AG04450 (cell line): Measurements from ENCODE around the gene RBBP4. TPM values are rescaled to one million over a fixed set of nuclear protein-coding genes. Genes with fewer than 3 reads are reported as not detected.
A peak's percentile ranks its signal among the peaks of the same experiment; 100 is the strongest.

Experiments
- CTCF ChIA-PET: fragments of 300-600, 350-600 bp; formaldehyde crosslinking; extraction: SDS; loops from one replicate; lab custom pipeline; 2022; ENCODE audit warnings: antibody characterized with exemption, inconsistent platforms; lab: Charles Lee
- POLR2A ChIA-PET: fragments of 350-600 bp; formaldehyde crosslinking; extraction: SDS; loops from one replicate; lab custom pipeline; 2021; ENCODE audit warnings: antibody characterized with exemption, inconsistent platforms; lab: Yijun Ruan, JAX
- DNase-seq: peaks from one replicate; pipeline ENCODE4 v3.0.0-alpha.2; 2011; ENCODE audit warnings: low read depth, low spot score
- H3K27ac ChIP-seq: one replicate; pipeline ENCODE4 v1.5.1; 2012; ENCODE audit warnings: low read depth, low read length, control low read depth
- H3K27me3 ChIP-seq: one replicate; pipeline ENCODE4 v1.6.0; 2012; ENCODE audit warnings: low read length; ENCODE audit not compliant: control insufficient read depth, insufficient read depth
- H3K4me3 ChIP-seq: 2 replicates; pipeline ENCODE4 v1.5.1; 2011; ENCODE audit warnings: mild to moderate bottlenecking, low read depth, low read length, control low read depth
- H3K9me3 ChIP-seq: 2 replicates; pipeline ENCODE4 v1.5.1; 2012; ENCODE audit warnings: low read length; ENCODE audit not compliant: control insufficient read depth, insufficient read depth
- polyA plus RNA-seq: library from polyadenylated mRNA; depleted of rRNA; stranded (reverse); fragments of >200 nt; gene quantifications from 2 replicates; pipeline ENCODE4 v1.2.3, GENCODE V29; 2011
- TF ChIP-seq, protein P1 (sequence below): IDR thresholded peaks from 2 replicates; pipeline ENCODE4 v1.5.1; 2011; ENCODE audit warnings: low read depth, low read length, control low read depth, inconsistent platforms

RBBP4 gene
- polyA plus RNA-seq, 1 experiment: 154 TPM

DNA sequence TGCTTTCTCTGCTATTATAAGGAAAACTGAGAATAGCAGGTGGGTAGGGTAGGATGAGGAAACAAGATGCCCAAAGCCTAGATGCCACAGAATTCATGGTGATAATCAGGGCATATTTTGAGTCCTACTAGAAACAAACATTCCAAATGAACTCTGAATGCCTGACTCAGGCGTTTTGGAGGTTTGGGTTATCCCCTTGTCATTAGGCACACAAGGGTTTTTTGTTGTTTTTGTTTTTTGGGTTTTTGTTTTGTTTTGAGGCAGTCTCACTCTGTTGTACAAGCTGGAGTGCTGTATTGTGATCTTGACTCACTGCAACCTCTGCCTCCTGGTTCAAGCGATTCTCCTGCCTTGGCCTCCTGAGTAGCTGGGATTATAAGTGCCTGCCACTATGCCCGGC is 32.4 kb downstream of the RBBP4 start:
- no peak for DNase-seq
- H3K9me3 ChIP-seq: no peaks in the 10 kb centered on the region
- TF ChIP-seq, protein P1, sequence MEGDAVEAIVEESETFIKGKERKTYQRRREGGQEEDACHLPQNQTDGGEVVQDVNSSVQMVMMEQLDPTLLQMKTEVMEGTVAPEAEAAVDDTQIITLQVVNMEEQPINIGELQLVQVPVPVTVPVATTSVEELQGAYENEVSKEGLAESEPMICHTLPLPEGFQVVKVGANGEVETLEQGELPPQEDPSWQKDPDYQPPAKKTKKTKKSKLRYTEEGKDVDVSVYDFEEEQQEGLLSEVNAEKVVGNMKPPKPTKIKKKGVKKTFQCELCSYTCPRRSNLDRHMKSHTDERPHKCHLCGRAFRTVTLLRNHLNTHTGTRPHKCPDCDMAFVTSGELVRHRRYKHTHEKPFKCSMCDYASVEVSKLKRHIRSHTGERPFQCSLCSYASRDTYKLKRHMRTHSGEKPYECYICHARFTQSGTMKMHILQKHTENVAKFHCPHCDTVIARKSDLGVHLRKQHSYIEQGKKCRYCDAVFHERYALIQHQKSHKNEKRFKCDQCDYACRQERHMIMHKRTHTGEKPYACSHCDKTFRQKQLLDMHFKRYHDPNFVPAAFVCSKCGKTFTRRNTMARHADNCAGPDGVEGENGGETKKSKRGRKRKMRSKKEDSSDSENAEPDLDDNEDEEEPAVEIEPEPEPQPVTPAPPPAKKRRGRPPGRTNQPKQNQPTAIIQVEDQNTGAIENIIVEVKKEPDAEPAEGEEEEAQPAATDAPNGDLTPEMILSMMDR: no peak
- no peak overlapping the region for H3K27ac ChIP-seq
- no peak overlapping the region for H3K4me3 ChIP-seq
- H3K27me3 ChIP-seq: no peaks in the 10 kb centered on the region
- POLR2A ChIA-PET: interaction anchor here (1.9 kb wide), 1 partner anchor 18 kb away, joined by 5 read pairs; no protein-coding TSS in a partner anchor
- CTCF ChIA-PET: interaction anchor here (2.4 kb wide), 1 partner anchor 90 kb away, joined by 7 read pairs; no protein-coding TSS in a partner anchor

DNA sequence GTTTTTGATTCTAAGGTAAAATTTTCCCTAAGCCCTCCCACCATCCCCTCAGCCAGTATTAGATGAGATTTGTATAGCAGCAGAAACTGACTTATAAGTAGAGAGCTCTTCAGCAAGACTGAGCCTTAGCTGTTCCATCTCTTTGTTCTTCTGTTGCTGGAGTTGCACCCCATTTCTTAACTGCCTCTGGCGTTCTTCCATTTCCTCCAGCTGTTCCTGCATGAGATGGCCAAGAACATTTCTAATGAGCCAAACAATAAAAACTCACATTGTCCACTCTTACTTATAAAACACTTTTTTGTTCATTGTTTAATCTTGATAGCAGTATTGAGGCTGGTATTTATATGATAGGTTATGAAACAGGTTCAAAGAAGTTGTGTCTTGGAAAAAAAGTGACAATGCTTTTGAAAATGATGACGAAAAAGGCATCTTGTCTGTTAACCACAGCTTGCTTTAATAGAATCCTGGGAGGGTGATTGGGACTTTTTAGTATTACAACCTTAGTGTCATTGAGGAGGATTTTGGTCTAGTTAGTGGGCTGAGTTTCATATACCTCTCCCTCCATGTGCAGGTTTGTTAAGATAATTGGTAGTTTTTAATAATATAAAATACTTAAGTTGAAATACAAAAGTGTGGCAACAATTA is 33.3 kb downstream of the RBBP4 start:
- CTCF ChIA-PET: interaction anchor here (2.4 kb wide), 1 partner anchor 89 kb away, joined by 7 read pairs; no protein-coding TSS in a partner anchor
- Histone ChIP-seq H3K27me3 (no peaks in the 10 kb centered on the region), H3K4me3 (no peak overlapping the region), H3K9me3 (no peaks in the 10 kb centered on the region), H3K27ac (peak overlapping the region; percentile 70)
- DNase-seq: peak; percentile 55
- TF ChIP-seq, protein P1: no peak
- POLR2A ChIA-PET: interaction anchor here (1.0 to 1.9 kb wide), 3 partner anchors 17 to 33 kb away, joined by 3 to 5 read pairs (median 5); partner anchors contain the start of genes RBBP4 and SYNC

DNA sequence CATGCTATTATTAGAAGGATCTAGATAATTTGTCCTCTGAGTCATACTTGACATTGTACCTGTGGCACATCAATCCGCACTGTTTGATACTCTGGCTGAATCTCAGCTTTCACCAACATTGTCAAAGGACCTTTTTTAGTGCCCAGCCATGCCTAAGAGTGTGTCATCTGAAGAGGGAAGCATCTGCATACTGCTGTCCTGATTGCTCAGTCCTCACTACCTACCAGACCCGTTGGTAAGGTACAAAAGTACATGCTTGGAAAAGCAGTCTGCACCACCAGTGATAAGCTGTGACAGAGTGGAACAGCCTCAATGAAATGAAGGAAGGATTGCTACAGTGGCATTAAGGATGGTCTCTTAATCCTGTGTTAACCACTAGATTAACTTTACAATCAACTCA is 34.5 kb downstream of the RBBP4 start:
- Histone ChIP-seq H3K27me3 (no peaks in the 10 kb centered on the region), H3K4me3 (no peak overlapping the region), H3K9me3 (no peaks in the 10 kb centered on the region), H3K27ac (no peak overlapping the region)
- ChIA-PET POLR2A (interaction anchor here (1.9 kb wide), 1 partner anchor 16 kb away, joined by 5 read pairs; no protein-coding TSS in a partner anchor), CTCF (interaction anchor here (0.5 to 2.4 kb wide), 2 partner anchors 14 to 87 kb away, joined by 3 to 7 read pairs; no protein-coding TSS in a partner anchor)
- TF ChIP-seq, protein P1: no peak
- DNase-seq: no peak

DNA sequence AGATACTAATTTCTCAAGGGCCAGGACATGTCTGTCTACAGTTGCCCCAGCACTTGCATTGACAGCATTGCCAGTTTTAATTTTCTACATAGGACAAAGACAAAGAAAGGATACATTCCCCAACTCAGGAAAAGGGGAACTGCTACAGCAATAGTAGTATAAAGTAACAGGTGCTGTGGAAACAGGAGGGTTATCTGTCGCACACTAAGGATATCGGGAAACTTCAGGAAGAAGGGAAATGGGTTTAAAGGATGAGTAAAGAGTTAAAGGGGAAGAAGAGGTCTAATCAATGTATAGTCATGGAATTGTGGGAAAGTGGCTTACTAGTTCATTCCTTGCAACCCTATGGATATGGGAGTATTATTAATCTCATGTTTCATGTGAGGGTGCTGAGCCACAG is 35.4 kb downstream of the RBBP4 start:
- no peak overlapping the region for H3K27ac ChIP-seq
- H3K9me3 ChIP-seq: no peaks in the 10 kb centered on the region
- POLR2A ChIA-PET: interaction anchor here (5.6 kb wide), 1 partner anchor 17 kb away, joined by 40 read pairs; the partner anchor contains the start of gene SYNC
- H3K4me3 ChIP-seq: no peak overlapping the region
- no peaks in the 10 kb centered on the region for H3K27me3 ChIP-seq
- CTCF ChIA-PET: no interaction called here
- no peak for DNase-seq
- TF ChIP-seq, protein P1: no peak
